ENCODE results near the gene STARD3NL.

DNA sequence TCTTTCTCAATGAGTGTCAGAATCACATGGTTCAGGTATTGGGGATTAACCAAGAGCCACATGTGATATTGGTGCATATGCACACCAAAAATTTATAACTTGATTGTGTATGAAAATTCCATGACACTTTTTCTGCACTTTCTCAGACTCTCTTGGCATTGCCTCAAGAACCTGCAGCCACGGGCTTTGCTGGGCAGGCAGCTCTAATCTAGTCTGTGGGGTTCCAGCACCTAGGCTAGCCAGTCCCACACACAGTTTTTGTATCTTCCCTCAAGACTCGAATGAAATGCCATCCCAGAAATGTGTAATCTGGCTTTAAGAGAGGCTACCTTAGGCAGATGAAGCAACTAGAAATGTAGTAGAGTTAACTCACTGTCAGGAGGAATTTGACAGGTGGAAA, 21.7 kb downstream of the STARD3NL start:
- no peak for TF ChIP-seq POLR2AphosphoS5 (IDR thresholded peaks at IDR 0.05)
- no peak for TF ChIP-seq POLR2A (IDR thresholded peaks at IDR 0.05; ENCODE audit: low read depth)
- no peak for TF ChIP-seq CTCF (IDR thresholded peaks at IDR 0.05)
